ENCODE measurements around the gene CBLB. TPM values are rescaled to one million over a fixed set of nuclear protein-coding genes. Genes with fewer than 3 reads are reported as not detected.

The CBLB gene
- total and polyA plus RNA-seq, 12 donors, result 20.4 to 58.9 (median 33.5) TPM

DNA sequence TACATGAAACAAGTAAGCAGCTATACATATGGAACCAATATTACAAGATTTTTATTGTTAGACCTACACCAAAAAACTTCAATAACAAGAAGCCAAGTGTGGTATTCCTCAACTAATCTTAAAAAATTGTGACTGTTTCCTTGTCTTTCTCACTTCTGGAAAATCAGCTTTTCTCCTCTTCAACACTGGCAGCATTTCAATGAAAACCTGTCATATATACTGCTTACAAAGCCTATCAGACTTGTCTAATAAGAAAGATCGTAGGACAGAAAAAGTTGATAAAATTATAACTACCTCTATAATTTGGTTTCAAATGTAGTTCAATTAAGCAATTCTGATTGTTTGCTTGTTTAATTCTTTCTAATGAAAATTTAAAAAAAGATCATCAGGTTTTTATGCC, 55.1 kb downstream of the CBLB start:
- H3K4me3 ChIP-seq, result no peak overlapping the region
- 39 to 51% (median 45%) methylated on average over 1 of the region's 1 CpG for WGBS, 4 donors
- DNase-seq, result no peak
- H3K27ac ChIP-seq, result peak overlapping the region in 1 of 5 donors; percentile 2
- no peaks in the 10 kb centered on the region for H3K36me3 ChIP-seq (replicated peaks in 1 of 2)
- intact Hi-C loops (cut with DNase I), result no loop called here
- no peak for TF ChIP-seq POLR2A (IDR thresholded peaks at IDR 0.05)
- TF ChIP-seq, protein P1, sequence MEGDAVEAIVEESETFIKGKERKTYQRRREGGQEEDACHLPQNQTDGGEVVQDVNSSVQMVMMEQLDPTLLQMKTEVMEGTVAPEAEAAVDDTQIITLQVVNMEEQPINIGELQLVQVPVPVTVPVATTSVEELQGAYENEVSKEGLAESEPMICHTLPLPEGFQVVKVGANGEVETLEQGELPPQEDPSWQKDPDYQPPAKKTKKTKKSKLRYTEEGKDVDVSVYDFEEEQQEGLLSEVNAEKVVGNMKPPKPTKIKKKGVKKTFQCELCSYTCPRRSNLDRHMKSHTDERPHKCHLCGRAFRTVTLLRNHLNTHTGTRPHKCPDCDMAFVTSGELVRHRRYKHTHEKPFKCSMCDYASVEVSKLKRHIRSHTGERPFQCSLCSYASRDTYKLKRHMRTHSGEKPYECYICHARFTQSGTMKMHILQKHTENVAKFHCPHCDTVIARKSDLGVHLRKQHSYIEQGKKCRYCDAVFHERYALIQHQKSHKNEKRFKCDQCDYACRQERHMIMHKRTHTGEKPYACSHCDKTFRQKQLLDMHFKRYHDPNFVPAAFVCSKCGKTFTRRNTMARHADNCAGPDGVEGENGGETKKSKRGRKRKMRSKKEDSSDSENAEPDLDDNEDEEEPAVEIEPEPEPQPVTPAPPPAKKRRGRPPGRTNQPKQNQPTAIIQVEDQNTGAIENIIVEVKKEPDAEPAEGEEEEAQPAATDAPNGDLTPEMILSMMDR (IDR thresholded peaks at IDR 0.05), result no peak
- H3K9me3 ChIP-seq (replicated peaks in 1 of 3), result no peaks in the 10 kb centered on the region
- H3K4me1 ChIP-seq (replicated peaks in 1 of 2), result peaks cover 0 to 53% of the 10 kb centered on the region in 2 donors
- H3K27me3 ChIP-seq, result no peaks in the 10 kb centered on the region

DNA sequence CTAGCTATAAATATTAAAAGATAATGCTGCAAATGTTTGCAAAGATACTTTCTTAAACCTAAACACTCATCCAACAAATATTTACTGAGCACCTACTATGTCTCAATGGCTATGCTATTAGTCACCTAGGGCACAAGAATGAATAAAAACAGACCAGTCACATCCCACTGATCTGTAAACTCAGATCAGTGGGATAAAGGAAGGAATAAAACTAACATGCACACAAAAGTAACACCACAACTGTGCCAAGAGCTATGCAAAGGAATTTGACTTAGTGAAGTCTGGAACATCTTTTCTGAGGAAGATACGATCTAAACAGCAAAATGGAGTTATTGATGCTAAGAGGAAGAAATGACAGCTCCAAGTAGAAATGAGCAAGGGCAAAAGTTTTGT, 56.6 kb downstream of the CBLB start:
- H3K27ac ChIP-seq, result no peak overlapping the region
- H3K27me3 ChIP-seq, result no peaks in the 10 kb centered on the region
- no peaks in the 10 kb centered on the region for H3K36me3 ChIP-seq (replicated peaks in 1 of 2)
- TF ChIP-seq POLR2A (IDR thresholded peaks at IDR 0.05), result no peak
- TF ChIP-seq, protein P1 (IDR thresholded peaks at IDR 0.05), result no peak
- DNase-seq, result no peak
- WGBS, 4 donors, result 81 to 89% (median 83%) methylated on average over 1 of the region's 1 CpG
- H3K9me3 ChIP-seq (replicated peaks in 1 of 3), result no peaks in the 10 kb centered on the region
- H3K4me1 ChIP-seq (replicated peaks in 1 of 2), result peaks cover 0 to 49% of the 10 kb centered on the region in 2 donors
- H3K4me3 ChIP-seq, result no peak overlapping the region
- intact Hi-C loops (cut with DNase I), result no loop called here

DNA sequence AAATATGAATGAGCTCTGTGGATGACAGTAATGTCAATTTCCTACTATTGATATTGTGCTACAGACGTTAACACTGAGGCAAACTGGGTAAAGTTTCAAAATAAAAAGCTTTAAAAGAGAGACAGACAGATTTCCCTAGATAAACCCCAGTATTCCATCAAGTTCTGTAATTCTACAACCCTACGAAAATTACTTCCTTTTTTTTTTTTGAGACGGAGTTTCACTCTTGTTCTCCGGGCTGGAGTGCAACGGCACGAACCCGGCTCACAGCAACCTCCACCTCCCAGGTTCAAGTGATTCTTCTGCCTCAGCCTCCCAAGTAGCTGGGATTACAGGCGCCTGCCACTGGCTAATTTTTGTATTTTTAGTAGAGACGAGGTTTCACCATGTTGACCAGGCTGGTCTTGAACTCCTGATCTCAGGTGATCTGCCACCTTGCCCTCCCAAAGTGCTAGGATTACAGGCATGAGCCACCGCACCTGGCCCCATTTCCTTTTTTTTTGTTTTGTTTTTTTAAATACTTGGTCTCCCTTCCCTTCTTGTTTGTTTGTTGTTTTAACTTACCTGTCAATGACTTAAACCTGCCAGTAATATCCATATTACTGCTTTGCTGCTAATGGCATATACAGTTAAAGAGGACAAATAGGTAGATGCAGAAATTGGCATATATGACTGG, 57.2 kb downstream of the CBLB start:
- no peaks in the 10 kb centered on the region for H3K9me3 ChIP-seq (replicated peaks in 1 of 3)
- intact Hi-C loops (cut with DNase I), result no loop called here
- 72 to 80% (median 79%) methylated on average over 10 of the region's 10 CpGs for WGBS, 4 donors
- no peak for DNase-seq
- TF ChIP-seq POLR2A (IDR thresholded peaks at IDR 0.05), result no peak
- TF ChIP-seq, protein P1 (IDR thresholded peaks at IDR 0.05), result no peak
- H3K27me3 ChIP-seq, result no peaks in the 10 kb centered on the region
- no peaks in the 10 kb centered on the region for H3K36me3 ChIP-seq (replicated peaks in 1 of 2)
- peak overlapping the region in 1 of 4 donors; percentile 19 for H3K4me3 ChIP-seq
- H3K27ac ChIP-seq, result no peak overlapping the region
- peaks cover 1 to 50% of the 10 kb centered on the region in 2 donors for H3K4me1 ChIP-seq (replicated peaks in 1 of 2)

- intact Hi-C loops (cut with DNase I), result no loop called here
- no peak overlapping the region for H3K4me3 ChIP-seq
- no peak for DNase-seq
- WGBS, 4 donors, result 60 to 65% (median 62%) methylated on average over 2 of the region's 2 CpGs
- H3K27me3 ChIP-seq, result no peaks in the 10 kb centered on the region
- TF ChIP-seq POLR2A (IDR thresholded peaks at IDR 0.05), result no peak
- TF ChIP-seq, protein P1 (IDR thresholded peaks at IDR 0.05), result no peak
- peaks cover 3 to 62% of the 10 kb centered on the region in 2 donors for H3K4me1 ChIP-seq (replicated peaks in 1 of 2)
- no peak overlapping the region for H3K27ac ChIP-seq
- no peaks in the 10 kb centered on the region for H3K36me3 ChIP-seq (replicated peaks in 1 of 2)
- H3K9me3 ChIP-seq (replicated peaks in 1 of 3), result no peaks in the 10 kb centered on the region
Measured at GRCh38 chr3:105809208-105809888, 59.5 kb downstream of the CBLB start.

Data from adrenal gland (tissue), 12 donors.